Stimulated activated naive CD4-positive, alpha-beta T cell (primary cell): ENCODE measurements around the gene CELF2.

ENCODE experiments used
- DNase-seq, 6 experiments: peaks; one replicate each; lab custom pipeline; 2025; lab: John Stamatoyannopoulos, UW

Gene CELF2

GRCh38 chr10:11023009-11023953 lies 5.6 kb downstream of the CELF2 start:
- DNase-seq = no peak

- DNase-seq = no peak
These were observed 6.9 kb downstream of the CELF2 start for GRCh38 chr10:11024596-11024995.

GRCh38 chr10:11025978-11026377 lies 8.3 kb downstream of the CELF2 start:
- no peak for DNase-seq

DNA sequence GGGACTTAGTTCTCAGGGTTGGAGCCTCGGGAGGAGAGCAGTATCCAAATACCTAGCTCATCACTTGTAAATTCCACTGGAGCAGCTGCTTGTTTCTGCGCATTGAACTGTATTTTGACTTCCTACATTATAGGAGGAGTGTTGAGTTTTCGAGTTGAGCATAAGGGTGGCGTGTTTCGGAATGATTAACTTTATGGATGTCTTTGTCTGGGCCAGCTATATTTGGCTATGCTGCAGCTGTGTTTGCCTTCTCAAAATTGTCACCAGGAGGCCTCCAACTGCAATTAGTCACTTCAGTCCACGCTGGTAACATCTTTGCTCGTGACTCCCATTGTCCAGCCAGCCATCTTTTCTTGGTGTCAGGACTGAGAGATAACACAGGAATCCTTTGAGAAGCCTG lies 9.1 kb downstream of the CELF2 start:
- no peak for DNase-seq

- DNase-seq = no peak
These were observed 17.1 kb downstream of the CELF2 start for GRCh38 chr10:11034762-11035161.

DNA sequence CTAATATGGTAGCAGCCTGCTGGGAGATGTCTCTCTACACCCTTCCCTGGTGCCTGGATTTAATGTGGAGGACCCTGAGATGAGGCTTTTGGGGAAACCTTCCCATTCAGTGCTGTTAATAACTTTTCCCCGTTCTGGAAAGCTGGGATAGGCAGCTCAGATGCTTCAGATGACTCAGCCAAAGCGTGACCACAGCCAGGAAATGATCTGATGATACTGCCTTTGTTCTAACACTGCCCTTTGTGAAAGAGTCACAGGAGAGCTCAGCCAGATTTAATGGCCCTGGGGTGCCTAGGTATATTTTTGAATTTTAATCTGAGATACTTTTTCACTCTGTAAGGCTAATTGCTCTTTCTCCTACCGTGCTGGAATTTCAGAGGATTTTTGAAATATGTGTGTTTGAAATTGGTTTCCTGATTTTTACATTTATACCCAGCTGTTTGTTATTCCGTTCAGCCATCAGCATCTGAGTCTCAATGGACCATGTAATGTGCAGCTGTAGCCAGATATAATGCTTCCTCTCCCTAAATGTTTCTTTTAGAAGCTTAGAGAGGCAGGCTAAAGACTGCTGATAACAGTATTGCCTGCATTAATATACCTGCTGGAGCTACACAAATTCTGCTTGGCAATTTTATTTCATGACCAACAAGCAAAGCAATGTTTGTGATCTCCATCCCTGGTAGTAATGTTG lies 17.8 kb downstream of the CELF2 start:
- no peak for DNase-seq

GRCh38 chr10:11036424-11037011 lies 18.8 kb downstream of the CELF2 start:
- no peak for DNase-seq

- no peak for DNase-seq
These were observed 20.3 kb downstream of the CELF2 start for GRCh38 chr10:11037991-11038390.

DNA sequence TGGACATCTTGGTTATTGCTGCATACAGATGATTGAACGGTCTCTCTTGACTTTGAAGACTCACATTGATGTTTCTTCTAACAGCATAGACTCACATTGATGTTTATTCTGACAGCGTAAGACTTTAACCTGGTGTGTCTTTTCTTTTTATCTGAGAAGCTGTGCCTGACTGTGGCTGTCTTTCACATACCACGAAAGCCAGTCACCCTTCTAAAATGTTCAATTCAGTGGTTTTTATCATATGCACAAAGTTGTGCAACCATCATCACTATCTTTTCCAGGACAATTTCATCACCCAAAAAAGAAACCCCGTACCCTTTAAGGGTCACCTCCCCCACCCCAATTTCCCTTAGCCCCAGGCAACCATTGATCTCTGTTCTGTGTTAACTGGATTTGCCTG lies 24.7 kb downstream of the CELF2 start:
- DNase-seq = no peak

GRCh38 chr10:11043039-11043438 lies 25.4 kb downstream of the CELF2 start:
- no peak for DNase-seq

- DNase-seq = no peak
These were observed 25.9 kb downstream of the CELF2 start for GRCh38 chr10:11043446-11044127.

DNA sequence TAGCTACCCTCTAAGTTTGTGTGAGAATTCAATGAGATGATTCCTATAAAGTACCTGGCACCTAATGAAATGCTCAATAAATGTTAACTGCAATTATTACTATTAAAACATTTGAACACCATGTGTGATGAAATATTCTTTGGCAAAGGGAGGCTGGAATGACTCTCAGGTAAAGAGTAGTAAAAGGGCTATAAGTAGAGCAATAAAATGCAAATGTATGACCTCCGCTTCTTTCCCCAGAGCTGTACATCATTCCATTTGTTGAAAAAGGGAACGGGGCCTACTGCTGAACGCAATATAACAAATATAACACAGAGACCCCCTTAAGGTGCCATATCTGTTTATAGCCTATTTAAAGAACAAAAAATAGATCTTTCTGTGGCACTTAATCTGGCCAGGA lies 27.8 kb downstream of the CELF2 start:
- no peak for DNase-seq

- DNase-seq = no peak
These were observed 28.5 kb downstream of the CELF2 start for GRCh38 chr10:11045995-11046775.

GRCh38 chr10:11046776-11047160 lies 29.1 kb downstream of the CELF2 start:
- DNase-seq = no peak

GRCh38 chr10:11048707-11049278 lies 31.1 kb downstream of the CELF2 start:
- no peak for DNase-seq

DNA sequence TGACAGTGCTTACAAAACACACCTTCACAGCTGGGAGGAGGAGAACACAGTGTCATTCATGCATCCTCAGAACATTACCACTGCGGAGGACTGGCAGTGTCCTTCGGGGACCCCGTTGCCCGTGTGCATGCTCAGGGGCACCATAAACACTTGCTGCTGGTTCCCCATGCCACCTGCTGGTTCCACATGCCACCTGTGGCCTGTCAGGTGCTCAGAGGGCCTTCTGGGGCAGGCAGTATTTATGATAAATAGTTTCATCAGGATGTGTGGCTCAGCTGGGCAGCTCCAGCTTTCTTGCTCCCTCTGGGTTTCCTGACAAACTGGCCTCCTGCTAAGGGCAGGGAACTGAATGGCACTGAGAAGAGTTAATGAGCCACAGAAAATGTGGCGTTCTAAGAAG lies 32.1 kb downstream of the CELF2 start:
- DNase-seq = no peak

DNA sequence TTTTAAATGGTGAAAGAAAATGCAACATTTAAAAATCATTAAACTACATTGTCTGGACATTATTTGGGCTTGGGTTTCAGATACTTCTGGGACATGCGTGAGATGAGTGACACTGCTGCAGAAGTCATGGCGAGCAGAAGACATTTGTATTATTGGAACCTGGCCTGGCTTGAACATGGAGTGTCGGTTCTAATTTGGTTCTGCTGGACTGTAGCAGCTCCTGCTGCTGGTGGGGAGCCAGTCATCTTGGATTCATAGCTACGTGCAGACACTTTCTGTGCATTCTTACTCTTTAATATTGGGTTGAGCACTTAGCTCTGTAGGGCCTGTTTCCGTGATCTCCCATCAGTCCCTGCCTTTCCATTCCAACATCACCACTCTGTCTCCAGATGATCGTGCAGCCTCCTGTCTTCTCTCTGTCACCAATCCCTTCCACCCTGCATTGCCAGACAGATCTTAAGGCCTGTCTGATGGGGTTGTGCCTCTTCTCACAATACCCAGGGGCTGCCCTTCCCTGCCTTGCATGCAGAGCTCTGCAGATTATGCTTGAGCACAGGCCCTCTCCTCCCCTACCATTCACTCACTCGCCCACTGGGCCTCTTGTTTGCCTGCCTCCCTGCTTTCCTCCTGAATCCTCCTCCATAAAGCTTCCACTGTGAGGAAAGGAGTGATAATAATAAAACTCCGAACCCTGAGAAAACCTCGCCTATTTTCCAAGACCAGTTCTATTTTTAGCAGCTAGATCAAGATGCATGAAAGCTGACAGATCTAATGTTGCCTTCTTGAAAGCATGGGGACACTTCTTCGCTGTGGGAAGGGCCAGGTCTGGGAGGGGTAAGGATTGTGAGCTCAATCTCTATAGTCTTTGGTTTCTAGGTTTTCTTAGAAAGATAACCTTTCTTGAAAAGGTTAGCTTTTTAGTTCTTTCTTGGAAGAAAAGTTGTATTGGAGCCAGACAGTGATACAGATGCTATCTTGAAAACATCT lies 32.9 kb downstream of the CELF2 start:
- DNase-seq = no peak

DNA sequence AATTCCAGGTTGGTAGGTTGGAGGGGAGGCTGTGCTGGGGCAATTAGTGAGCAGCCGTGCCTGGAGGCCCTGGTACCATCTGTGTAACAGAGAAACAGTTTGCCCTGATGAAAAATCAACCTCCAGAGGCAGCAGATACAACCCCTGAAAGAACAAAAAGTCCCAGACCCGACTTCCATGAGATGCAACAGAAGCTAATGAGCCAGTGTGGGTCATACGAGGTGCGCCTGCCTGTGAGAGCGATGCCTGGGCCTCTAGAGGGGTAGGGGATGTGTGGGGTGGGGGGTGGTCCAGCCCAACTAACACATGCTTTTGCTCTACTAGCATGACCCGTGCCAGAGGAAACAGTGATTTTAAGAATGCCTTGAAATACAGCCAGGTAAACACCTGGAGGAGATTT lies 39.3 kb downstream of the CELF2 start:
- no peak for DNase-seq

GRCh38 chr10:11057448-11057847 lies 39.8 kb downstream of the CELF2 start:
- DNase-seq = no peak

DNA sequence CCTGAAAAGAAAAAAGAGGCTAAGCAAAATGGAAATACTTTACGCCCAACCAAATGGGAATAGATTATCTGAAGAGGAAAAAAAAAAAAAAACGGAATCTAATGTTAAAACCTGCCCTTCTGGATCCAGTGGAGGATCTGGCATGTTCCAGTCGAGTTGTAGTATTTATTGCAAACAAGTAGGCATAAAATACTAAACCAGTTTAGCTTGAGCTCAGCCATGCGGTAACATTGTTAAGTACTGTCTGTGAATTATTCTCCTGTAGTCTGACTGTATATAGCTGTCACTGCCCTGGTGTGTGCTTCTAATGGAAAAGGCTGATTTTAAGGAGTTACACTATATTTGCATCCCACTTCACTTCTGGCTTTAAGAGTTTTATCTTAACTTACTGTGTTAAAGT lies 40.3 kb downstream of the CELF2 start:
- no peak for DNase-seq
